Esophagus muscularis mucosa (tissue), 2 donors: ENCODE data around the gene C19orf33.

Source experiments
- POLR2A ChIP-seq: fragments of 450-650 bp; IDR thresholded peaks from one replicate; pipeline ENCODE4 v1.6.1; 2017; ENCODE audit warnings: antibody characterized with exemption, moderate library complexity, mild to moderate bottlenecking, low read depth
- POLR2AphosphoS5 ChIP-seq, 2 donors: sonication (generic); formaldehyde crosslinking; IDR thresholded peaks; one replicate each; pipeline ENCODE4 v1.6.1; 2017; ENCODE audit warnings: antibody characterized with exemption in 2 of 2

GRCh38 chr19:38317104-38317612 is 13.1 kb downstream of the C19orf33 start:
- TF ChIP-seq POLR2AphosphoS5 (IDR thresholded peaks at IDR 0.05) (no peak), POLR2A (no peak)
